ENCODE data around the gene TAF15.

DNA sequence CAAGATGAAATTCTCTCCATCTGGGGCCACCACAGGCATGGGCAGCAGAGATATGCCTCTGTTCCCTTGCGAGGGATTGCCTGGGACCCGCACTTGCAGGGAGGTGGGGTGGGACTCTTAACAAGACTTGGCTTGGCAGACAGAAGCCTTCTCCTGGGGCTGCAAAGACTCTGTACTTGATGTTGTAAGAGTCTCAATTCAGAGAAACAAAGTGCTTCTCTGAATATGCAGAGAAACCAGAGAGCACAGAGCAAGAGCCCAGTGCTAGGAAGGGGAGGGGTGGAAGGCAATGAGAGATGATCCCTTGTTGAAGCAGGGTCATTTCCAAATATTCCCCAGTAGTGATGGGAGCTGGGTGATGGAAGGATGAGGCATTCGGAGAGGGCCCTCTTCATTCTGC lies 16.0 kb upstream of the TAF15 start:
- TF ChIP-seq POLR2AphosphoS5 (IDR thresholded peaks at IDR 0.05; ENCODE audit: borderline replicate concordance, low read depth, low read length) (no peak), FOXP2 (optimal IDR thresholded peaks at IDR 0.05; ENCODE audit: control extremely low read depth, extremely low read length, insufficient read depth) (no peak)
